ENCODE data around the gene MCOLN2.

Gene MCOLN2

GRCh38 chr1:84939151-84939550 lies 57.8 kb downstream of the MCOLN2 start:
- H4K20me1 ChIP-seq, result no peaks in the 10 kb centered on the region

GRCh38 chr1:84936116-84936810 lies 60.6 kb downstream of the MCOLN2 start:
- Histone ChIP-seq H3K36me3 (no peaks in the 10 kb centered on the region), H3K4me1 (peaks cover 0 to 10% (median 6%) of the 10 kb centered on the region in 10 experiments; a peak in 11 of 20 replicates), H3K4me2 (peak overlapping the region in 5 of 11 experiments; percentile 4 to 47 (median 39); a peak in 7 of 22 replicates), H3K9me3 (replicated peaks in 1 of 11) (no peaks in the 10 kb centered on the region), H3K4me3 (no peak overlapping the region), H3K9ac (no peak overlapping the region; a peak in 1 of 22 replicates), H3K27ac (0 out of 22 replicates have a peak overlapping the region, but pooled peaks of 1 of the 11 experiments have one; percentile 4), H3K27me3 (no peaks in the 10 kb centered on the region), H4K20me1 (no peaks in the 10 kb centered on the region)
- no peak for TF ChIP-seq Cebpa-rat (IDR thresholded peaks at IDR 0.05)

More at GRCh38 chr1:84939151-84939550, 57.8 kb downstream of the MCOLN2 start:
- no peak overlapping the region for H3K4me3 ChIP-seq
- H3K4me1 ChIP-seq, result peaks cover 0 to 10% (median 6%) of the 10 kb centered on the region in 10 experiments; a peak in 11 of 20 replicates
- H3K27me3 ChIP-seq, result no peaks in the 10 kb centered on the region
- no peaks in the 10 kb centered on the region for H3K36me3 ChIP-seq
- no peak overlapping the region for H3K9ac ChIP-seq
- H3K4me2 ChIP-seq, result no peak overlapping the region
- no peaks in the 10 kb centered on the region for H3K9me3 ChIP-seq (replicated peaks in 1 of 11)
- TF ChIP-seq Cebpa-rat (IDR thresholded peaks at IDR 0.05), result no peak
- no peak overlapping the region for H3K27ac ChIP-seq

GRCh38 chr1:84933011-84933611 lies 63.8 kb downstream of the MCOLN2 start:
- no peak overlapping the region for H3K27ac ChIP-seq
- TF ChIP-seq Cebpa-rat (IDR thresholded peaks at IDR 0.05), result no peak

GRCh38 chr1:84930831-84931230 lies 66.1 kb downstream of the MCOLN2 start:
- Histone ChIP-seq H3K9me3 (replicated peaks in 1 of 11) (no peaks in the 10 kb centered on the region), H3K4me3 (no peak overlapping the region), H3K36me3 (no peaks in the 10 kb centered on the region), H4K20me1 (no peaks in the 10 kb centered on the region), H3K4me2 (no peak overlapping the region), H3K4me1 (no peaks in the 10 kb centered on the region), H3K9ac (no peak overlapping the region), H3K27ac (no peak overlapping the region), H3K27me3 (no peaks in the 10 kb centered on the region)
- no peak for TF ChIP-seq Cebpa-rat (IDR thresholded peaks at IDR 0.05)

More at GRCh38 chr1:84933011-84933611, 63.8 kb downstream of the MCOLN2 start:
- H3K36me3 ChIP-seq, result no peaks in the 10 kb centered on the region
- no peak overlapping the region for H3K4me3 ChIP-seq
- no peak overlapping the region for H3K9ac ChIP-seq
- H4K20me1 ChIP-seq, result no peaks in the 10 kb centered on the region
- H3K9me3 ChIP-seq (replicated peaks in 1 of 11), result no peaks in the 10 kb centered on the region
- H3K4me2 ChIP-seq, result no peak overlapping the region
- no peaks in the 10 kb centered on the region for H3K27me3 ChIP-seq
- peaks cover 0 to 10% (median 6%) of the 10 kb centered on the region in 10 experiments; a peak in 11 of 20 replicates for H3K4me1 ChIP-seq

- H3K4me3 ChIP-seq, result no peak overlapping the region
- no peak overlapping the region for H3K27ac ChIP-seq
- no peaks in the 10 kb centered on the region for H4K20me1 ChIP-seq
- H3K4me1 ChIP-seq, result no peaks in the 10 kb centered on the region
- no peaks in the 10 kb centered on the region for H3K36me3 ChIP-seq
- H3K9me3 ChIP-seq (replicated peaks in 1 of 11), result no peaks in the 10 kb centered on the region
- H3K4me2 ChIP-seq, result no peak overlapping the region
- TF ChIP-seq Cebpa-rat (IDR thresholded peaks at IDR 0.05), result no peak
- no peak overlapping the region for H3K9ac ChIP-seq
- H3K27me3 ChIP-seq, result no peaks in the 10 kb centered on the region
Observed at GRCh38 chr1:84930329-84930728, 66.6 kb downstream of the MCOLN2 start.

GRCh38 chr1:84929581-84929980 lies 67.3 kb downstream of the MCOLN2 start:
- Histone ChIP-seq H3K27ac (no peak overlapping the region), H3K4me3 (no peak overlapping the region), H3K4me2 (no peak overlapping the region), H3K9me3 (replicated peaks in 1 of 11) (no peaks in the 10 kb centered on the region), H3K4me1 (no peaks in the 10 kb centered on the region), H3K9ac (no peak overlapping the region), H3K36me3 (no peaks in the 10 kb centered on the region), H3K27me3 (no peaks in the 10 kb centered on the region), H4K20me1 (no peaks in the 10 kb centered on the region)
- no peak for TF ChIP-seq Cebpa-rat (IDR thresholded peaks at IDR 0.05)

GRCh38 chr1:84928979-84929378 lies 67.9 kb downstream of the MCOLN2 start:
- Histone ChIP-seq H3K4me2 (no peak overlapping the region), H3K4me1 (no peaks in the 10 kb centered on the region), H4K20me1 (no peaks in the 10 kb centered on the region), H3K36me3 (no peaks in the 10 kb centered on the region), H3K27me3 (no peaks in the 10 kb centered on the region), H3K9me3 (replicated peaks in 1 of 11) (no peaks in the 10 kb centered on the region), H3K4me3 (no peak overlapping the region), H3K27ac (no peak overlapping the region), H3K9ac (no peak overlapping the region)
- no peak for TF ChIP-seq Cebpa-rat (IDR thresholded peaks at IDR 0.05)

GRCh38 chr1:84923317-84923716 lies 73.6 kb downstream of the MCOLN2 start:
- Histone ChIP-seq H3K36me3 (no peaks in the 10 kb centered on the region), H3K4me1 (no peaks in the 10 kb centered on the region), H3K4me3 (no peak overlapping the region), H3K4me2 (no peak overlapping the region), H3K27me3 (no peaks in the 10 kb centered on the region), H3K27ac (no peak overlapping the region), H3K9ac (no peak overlapping the region), H4K20me1 (no peaks in the 10 kb centered on the region), H3K9me3 (replicated peaks in 1 of 11) (no peaks in the 10 kb centered on the region)
- no peak for TF ChIP-seq Cebpa-rat (IDR thresholded peaks at IDR 0.05)

- Histone ChIP-seq H4K20me1 (no peaks in the 10 kb centered on the region), H3K4me3 (no peak overlapping the region), H3K27me3 (no peaks in the 10 kb centered on the region), H3K4me1 (peaks cover 0 to 8% (median 7%) of the 10 kb centered on the region in 10 experiments; a peak in 9 of 20 replicates), H3K4me2 (no peak overlapping the region), H3K27ac (no peak overlapping the region), H3K9me3 (replicated peaks in 1 of 11) (no peaks in the 10 kb centered on the region), H3K36me3 (no peaks in the 10 kb centered on the region), H3K9ac (no peak overlapping the region)
- TF ChIP-seq Cebpa-rat (IDR thresholded peaks at IDR 0.05), result no peak
Observed at GRCh38 chr1:84920159-84920558, 76.8 kb downstream of the MCOLN2 start.
